Measurements from ENCODE around the gene CA10.

CA10 gene

GRCh38 chr17:51855806-51856205 lies 302.7 kb downstream of the CA10 start:
- DNase-seq: no peak

- DNase-seq: no peak
Observed at GRCh38 chr17:51853857-51854256, 304.7 kb downstream of the CA10 start.

GRCh38 chr17:51852603-51853002 lies 305.9 kb downstream of the CA10 start:
- no peak for DNase-seq

- DNase-seq: no peak
Observed at GRCh38 chr17:51850201-51850600, 308.3 kb downstream of the CA10 start.

GRCh38 chr17:51848451-51848850 lies 310.1 kb downstream of the CA10 start:
- DNase-seq: no peak

GRCh38 chr17:51846566-51846965 lies 311.9 kb downstream of the CA10 start:
- DNase-seq: no peak

- no peak for DNase-seq
Observed at GRCh38 chr17:51845776-51846175, 312.7 kb downstream of the CA10 start.

- no peak for DNase-seq
Observed at GRCh38 chr17:51842763-51843162, 315.8 kb downstream of the CA10 start.

- DNase-seq: no peak
Observed at GRCh38 chr17:51841669-51842068, 316.8 kb downstream of the CA10 start.

GRCh38 chr17:51840688-51841087 lies 317.8 kb downstream of the CA10 start:
- no peak for DNase-seq

- DNase-seq: no peak
Observed at GRCh38 chr17:51833620-51834019, 324.9 kb downstream of the CA10 start.

- DNase-seq: no peak
Observed at GRCh38 chr17:51833045-51833444, 325.5 kb downstream of the CA10 start.

- DNase-seq: no peak
Observed at GRCh38 chr17:51830886-51831285, 327.6 kb downstream of the CA10 start.

GRCh38 chr17:51830451-51830850 lies 328.1 kb downstream of the CA10 start:
- no peak for DNase-seq

- no peak for DNase-seq
Observed at GRCh38 chr17:51828901-51829300, 329.6 kb downstream of the CA10 start.

- no peak for DNase-seq
Observed at GRCh38 chr17:51827140-51827539, 331.4 kb downstream of the CA10 start.

GRCh38 chr17:51820766-51821165 lies 337.7 kb downstream of the CA10 start:
- no peak for DNase-seq

- DNase-seq: no peak
Observed at GRCh38 chr17:51820252-51820651, 338.3 kb downstream of the CA10 start.

- DNase-seq: no peak
Observed at GRCh38 chr17:51819341-51820219, 338.9 kb downstream of the CA10 start.

GRCh38 chr17:51818777-51819176 lies 339.7 kb downstream of the CA10 start:
- DNase-seq: no peak

GRCh38 chr17:51817955-51818354 lies 340.6 kb downstream of the CA10 start:
- no peak for DNase-seq

- no peak for DNase-seq
Observed at GRCh38 chr17:51817117-51817516, 341.4 kb downstream of the CA10 start.

GRCh38 chr17:51815097-51815496 lies 343.4 kb downstream of the CA10 start:
- DNase-seq: no peak

GRCh38 chr17:51814521-51814920 lies 344.0 kb downstream of the CA10 start:
- DNase-seq: no peak

- no peak for DNase-seq
Observed at GRCh38 chr17:51813784-51814174, 344.7 kb downstream of the CA10 start.
